Measurements from ENCODE around the gene REPS2.

Gene REPS2

DNA sequence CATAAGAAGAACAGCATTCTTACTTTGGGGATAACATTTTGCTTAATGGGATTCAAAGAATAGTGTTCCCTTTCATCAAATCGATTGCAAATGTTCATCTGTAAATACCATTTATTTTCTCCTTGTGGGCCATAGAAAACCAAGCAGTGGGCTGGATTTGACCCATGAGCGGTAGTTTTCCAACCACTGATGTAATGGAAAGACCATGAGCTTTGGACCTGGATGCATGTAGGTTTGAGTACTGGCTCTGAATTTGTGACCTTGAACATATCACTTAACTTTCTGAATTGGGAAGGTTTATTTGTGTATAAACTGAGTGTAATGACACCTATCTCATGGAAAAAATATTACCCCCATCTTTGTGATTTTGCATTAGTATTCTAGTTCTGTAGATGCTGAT, 54.3 kb downstream of the REPS2 start:
- no peak for DNase-seq (ENCODE audit: low read depth in 2 of 2)

- DNase-seq (ENCODE audit: low read depth in 2 of 2) = no peak
Observed at GRCh38 chrX:17005712-17006368, 59.4 kb downstream of the REPS2 start.

DNA sequence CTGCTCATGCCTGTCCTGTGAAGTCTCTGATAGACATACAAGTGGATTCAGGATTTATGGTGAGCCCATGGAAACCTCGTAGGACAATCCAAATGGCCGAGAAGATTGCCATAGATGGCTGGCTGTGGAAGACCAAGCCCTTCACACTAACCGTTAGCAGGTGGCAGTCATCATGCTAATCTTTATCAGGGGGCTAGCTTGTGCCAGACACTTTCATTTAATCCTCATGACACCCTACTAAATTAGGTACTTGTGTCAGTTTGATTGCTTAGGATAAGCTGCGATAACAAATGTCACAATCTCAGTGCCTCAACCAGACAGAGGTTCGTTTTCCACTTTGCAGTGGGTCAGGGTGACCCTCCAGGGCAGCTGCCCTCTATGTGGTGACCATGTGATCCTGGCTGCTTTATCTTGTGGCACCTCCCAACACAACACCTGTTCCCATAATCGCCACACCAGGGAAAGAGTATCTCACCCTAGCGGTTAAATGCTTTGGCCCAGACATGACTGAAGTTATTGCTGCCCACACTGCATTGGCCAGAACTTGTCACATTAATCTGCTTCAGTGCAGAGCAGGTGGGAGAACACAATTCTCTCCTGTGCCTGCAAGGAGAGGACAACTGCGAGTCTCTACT, 60.8 kb downstream of the REPS2 start:
- DNase-seq (ENCODE audit: low read depth in 2 of 2) = no peak

DNA sequence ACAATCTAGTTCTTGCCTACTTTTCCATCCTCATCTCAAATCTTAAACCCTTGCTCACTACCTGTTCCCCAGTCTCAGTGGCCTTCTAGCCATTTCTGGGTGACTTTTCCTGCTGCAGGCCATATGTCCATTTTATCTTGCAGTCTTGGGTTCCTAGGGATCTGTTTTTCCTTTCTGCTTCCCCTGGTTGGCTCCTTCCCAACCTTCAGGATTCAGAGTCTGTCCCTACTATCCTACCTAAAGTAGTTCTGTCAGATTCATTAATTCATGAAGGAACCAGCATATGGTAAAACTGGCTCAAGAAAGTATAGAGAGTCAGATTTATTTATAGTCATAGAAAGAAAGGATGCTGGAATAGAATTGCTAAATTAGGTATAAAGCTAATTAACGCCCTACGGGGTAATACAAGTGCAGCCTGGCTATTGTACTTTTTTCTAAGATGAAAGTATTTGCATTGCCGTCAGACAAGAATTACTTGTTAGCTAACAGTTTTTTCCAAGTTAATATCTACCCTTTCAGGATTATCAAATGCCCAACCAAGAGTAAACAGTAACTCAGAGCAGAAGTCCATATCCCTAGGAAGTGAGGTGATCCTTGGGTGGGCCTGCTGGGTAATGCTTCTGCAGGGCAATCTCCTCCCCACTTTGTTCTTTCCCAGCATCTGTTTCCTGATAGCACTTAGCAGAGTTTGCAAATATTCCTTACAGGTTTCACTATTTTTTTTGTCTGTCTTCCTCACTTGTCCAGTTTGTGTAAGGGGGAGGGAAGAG, 63.6 kb downstream of the REPS2 start:
- no peak for DNase-seq (ENCODE audit: low read depth in 2 of 2)

DNA sequence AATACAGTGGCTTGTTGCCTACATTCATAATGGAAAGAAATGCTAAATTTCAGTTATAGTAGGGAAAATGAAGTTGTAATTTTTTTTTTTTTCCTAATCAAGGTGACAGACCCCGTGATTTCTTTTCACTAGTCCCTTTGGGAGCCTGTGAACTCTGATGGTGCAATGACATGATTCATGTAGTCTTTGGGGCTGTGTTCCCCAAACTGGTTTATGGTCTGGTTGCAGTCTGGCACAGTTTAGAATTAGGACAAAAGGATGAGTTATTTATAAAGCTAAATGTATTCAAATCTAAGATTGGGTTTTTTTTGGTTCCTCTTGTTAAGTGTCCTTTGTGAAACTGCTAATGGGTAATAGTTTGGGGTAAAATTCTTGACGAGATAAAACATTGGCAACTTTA, 66.0 kb downstream of the REPS2 start:
- no peak for DNase-seq (ENCODE audit: low read depth in 2 of 2)

GRCh38 chrX:17014216-17014615, 67.8 kb downstream of the REPS2 start:
- DNase-seq (ENCODE audit: low read depth in 2 of 2) = no peak

GRCh38 chrX:17017134-17017533, 70.7 kb downstream of the REPS2 start:
- no peak for DNase-seq (ENCODE audit: low read depth in 2 of 2)

- DNase-seq (ENCODE audit: low read depth in 2 of 2) = no peak
Observed at GRCh38 chrX:17020356-17020755, 73.9 kb downstream of the REPS2 start.

- DNase-seq (ENCODE audit: low read depth in 2 of 2) = no peak
Observed at GRCh38 chrX:17020851-17021821, 74.7 kb downstream of the REPS2 start.

DNA sequence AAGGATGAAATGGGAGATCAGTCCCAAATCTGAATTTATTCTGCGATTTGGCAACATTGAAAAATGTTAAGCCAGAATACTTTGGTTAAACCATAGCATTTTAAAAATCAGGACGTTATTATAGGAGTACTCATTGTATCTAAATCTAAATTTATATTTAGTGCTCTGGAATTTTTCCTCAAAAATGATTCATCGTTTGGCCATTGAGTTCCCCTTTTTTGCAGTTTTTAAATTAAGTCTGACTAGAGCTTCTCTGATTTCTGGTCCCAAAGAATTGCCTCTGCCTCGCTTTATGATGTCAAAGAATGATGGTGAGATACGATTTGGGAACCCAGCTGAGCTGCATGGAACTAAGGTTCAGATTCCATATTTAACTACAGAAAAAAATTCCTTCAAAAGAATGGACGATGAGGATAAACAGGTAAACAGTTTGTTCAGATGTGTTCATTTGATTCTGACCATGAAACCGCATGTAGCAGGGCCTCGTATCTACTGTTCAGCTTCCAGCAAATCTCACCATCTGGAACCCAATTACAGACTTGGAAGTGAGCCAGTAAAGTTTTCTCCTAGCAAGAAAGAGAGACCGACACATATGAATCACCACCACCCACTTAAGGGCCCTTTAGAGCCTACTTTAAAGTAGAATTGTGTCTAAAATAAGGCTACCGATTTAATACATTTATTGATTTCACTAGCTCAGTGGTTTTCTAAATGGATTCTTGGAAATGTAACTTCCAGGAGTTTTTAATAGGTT, 75.6 kb downstream of the REPS2 start:
- no peak for DNase-seq (ENCODE audit: low read depth in 2 of 2)

DNA sequence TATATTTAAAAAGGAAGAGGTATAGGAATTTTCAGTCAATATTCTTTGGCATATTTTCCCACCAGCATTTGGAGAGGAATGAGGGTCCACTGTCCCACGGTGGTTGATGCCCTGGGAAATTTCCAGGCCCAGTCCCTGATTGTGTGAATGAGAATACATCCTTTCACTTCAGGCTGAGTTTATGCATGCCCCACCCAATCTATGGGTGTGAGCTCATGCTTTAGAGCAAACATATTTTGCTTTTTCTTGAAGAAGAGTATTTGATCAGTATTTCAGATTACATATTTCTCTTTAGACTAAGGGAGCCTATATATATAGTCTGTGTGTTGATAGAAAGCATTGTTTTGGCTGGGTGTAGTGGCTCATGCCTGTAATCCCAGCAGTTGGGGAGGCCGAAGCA, 77.2 kb downstream of the REPS2 start:
- DNase-seq (ENCODE audit: low read depth in 2 of 2) = no peak

DNA sequence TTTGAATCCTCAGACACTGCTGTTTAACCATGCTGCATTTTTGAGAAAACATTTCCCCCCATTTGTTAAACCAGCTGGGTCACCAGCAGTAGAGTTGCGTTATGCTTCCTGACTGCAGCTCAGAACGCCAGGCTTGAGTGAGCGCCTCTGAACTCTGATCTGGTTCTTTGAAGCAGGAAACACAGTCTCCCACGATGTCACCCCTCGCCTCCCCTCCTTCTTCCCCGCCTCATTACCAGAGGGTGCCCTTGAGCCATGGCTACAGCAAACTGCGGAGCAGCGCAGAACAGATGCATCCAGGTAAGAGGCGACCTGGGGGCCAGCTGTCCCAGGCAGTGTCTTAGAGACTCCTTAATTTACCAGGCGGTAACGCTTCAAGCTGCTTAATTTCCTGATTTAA, 78.4 kb downstream of the REPS2 start:
- DNase-seq (ENCODE audit: low read depth in 2 of 2) = no peak

- no peak for DNase-seq (ENCODE audit: low read depth in 2 of 2)
Observed at GRCh38 chrX:17025621-17026302, 79.3 kb downstream of the REPS2 start.

- no peak for DNase-seq (ENCODE audit: low read depth in 2 of 2)
Observed at GRCh38 chrX:17027931-17028330, 81.5 kb downstream of the REPS2 start.

DNA sequence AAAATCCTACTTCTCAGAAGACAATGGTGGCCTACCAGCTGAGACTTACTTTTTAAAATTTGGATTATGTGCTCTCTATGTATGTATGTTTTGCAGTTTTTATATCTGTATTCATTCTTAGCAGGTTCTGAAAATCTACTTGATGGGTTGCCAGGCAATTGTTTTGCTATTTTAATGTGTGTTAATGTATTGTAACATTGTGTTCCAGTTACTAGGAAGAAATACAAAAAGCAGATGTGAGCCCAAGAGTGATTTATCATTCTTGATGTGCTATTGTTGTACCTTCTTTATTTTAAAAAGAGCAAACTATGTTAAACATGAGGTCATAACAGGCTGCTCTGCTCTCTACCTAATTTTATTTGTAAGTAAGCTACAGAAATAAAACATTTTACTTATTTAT, 81.9 kb downstream of the REPS2 start:
- no peak for DNase-seq (ENCODE audit: low read depth in 2 of 2)

GRCh38 chrX:17030092-17030491, 83.6 kb downstream of the REPS2 start:
- no peak for DNase-seq (ENCODE audit: low read depth in 2 of 2)

DNA sequence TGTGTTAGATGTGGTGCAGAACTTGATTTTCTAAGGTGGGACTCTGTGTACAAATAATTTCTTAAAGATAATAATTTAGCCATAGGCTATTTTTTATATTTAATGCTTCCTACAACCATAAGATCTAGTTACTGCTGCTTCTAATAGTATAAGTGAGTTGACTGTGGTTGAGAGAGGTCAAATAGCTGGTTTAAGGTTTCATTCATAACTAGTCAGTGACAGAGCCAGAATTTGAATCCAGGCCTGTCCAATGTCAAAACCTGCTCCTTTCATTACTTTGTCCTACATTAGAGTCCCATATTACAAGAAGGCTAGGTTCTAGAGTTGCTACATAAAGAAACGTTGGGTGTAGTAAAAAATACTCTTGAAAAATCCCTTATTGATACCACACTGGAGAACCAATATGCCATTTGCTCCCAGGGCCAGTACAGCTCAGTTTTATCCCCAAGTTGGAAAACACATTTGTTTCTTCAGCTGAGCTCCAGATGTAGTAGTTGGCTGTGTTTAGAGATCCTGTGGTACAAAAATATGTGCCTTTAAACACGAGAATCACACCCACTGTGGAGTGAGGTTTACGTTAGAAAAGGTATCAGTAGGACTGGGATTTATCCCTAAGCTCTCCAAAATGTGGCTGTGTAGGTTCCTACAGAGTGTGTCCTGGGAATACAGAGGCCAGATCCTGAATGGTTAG, 84.3 kb downstream of the REPS2 start:
- DNase-seq (ENCODE audit: low read depth in 2 of 2) = no peak

- DNase-seq (ENCODE audit: low read depth in 2 of 2) = no peak
Observed at GRCh38 chrX:17031827-17032226, 85.4 kb downstream of the REPS2 start.

- no peak for DNase-seq (ENCODE audit: low read depth in 2 of 2)
Observed at GRCh38 chrX:17032351-17032750, 85.9 kb downstream of the REPS2 start.

DNA sequence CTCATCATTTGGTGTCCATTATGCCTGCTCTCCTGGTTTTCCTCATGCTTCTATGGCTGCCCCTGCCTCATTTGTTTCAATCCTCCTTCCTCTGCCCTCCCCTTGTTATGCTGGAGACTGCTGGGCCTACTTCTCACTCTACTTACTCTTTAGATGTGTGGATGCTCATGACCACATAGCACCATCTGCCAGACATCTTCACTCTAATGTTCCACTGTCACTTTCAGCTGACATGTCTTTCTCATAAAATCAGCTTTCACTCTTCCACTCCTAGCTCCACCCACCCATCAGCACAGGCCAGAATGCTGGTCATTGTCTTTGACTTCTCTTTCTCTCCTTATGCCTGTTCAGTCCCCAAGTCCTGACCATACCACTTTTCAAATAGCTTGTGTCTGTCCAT, 86.8 kb downstream of the REPS2 start:
- DNase-seq (ENCODE audit: low read depth in 2 of 2) = no peak
